ENCODE measurements around the gene DGKI. TPM values are rescaled to one million over a fixed set of nuclear protein-coding genes. Genes with fewer than 3 reads are reported as not detected.

Gene DGKI
- total and polyA plus RNA-seq, 2 of the 4 experiments (the other 2 are of a cell fraction): 3.9 to 15.8 TPM

GRCh38 chr7:137839903-137840779 is 6.6 kb downstream of the DGKI start:
- Histone ChIP-seq H2AK9ac (replicated peaks; ENCODE audit: low read depth, low read length, poor library complexity) (no peak overlapping the region), H3K4ac (ENCODE audit: low read depth, low read length) (peak overlapping the region; percentile 20; the same call in 1 of the 2 replicates), H2AK5ac (ENCODE audit: low read depth, low read length) (no peak overlapping the region), H4K5ac (ENCODE audit: low read depth, low read length) (no peak overlapping the region), H3K9me1 (ENCODE audit: insufficient read depth, low read length) (no peaks in the 10 kb centered on the region), H3K27ac (ENCODE audit: insufficient read depth, low read length) (no peak overlapping the region), H3K27me3 (ENCODE audit: control insufficient read depth, insufficient read depth, low read length) (no peaks in the 10 kb centered on the region), H3K36me3 (ENCODE audit: control insufficient read depth, insufficient read depth, low read length) (no peaks in the 10 kb centered on the region; the same call in 1 of the 2 replicates), H3K14ac (replicated peaks; ENCODE audit: low read depth, low read length) (peak overlapping the region; percentile 12; the same call in 1 of the 2 replicates), H3K9ac (ENCODE audit: low read depth, low read length) (no peak overlapping the region; the same call in 1 of the 2 replicates), H2BK15ac (ENCODE audit: low read depth, low read length) (no peak overlapping the region), H2BK120ac (ENCODE audit: low read depth, low read length) (peak overlapping the region; percentile 26), H3K23ac (ENCODE audit: low read depth, low read length) (no peak overlapping the region), H2BK20ac (ENCODE audit: low read depth, low read length) (0 out of 2 replicates have a peak overlapping the region, but pooled peaks have one; percentile 31), H4K20me1 (ENCODE audit: insufficient read depth, low read length) (no peaks in the 10 kb centered on the region), H2AFZ (replicated peaks; ENCODE audit: low read length, poor library complexity) (no peak overlapping the region), H3K9me3 (ENCODE audit: control insufficient read depth, insufficient read depth, low read length) (no peaks in the 10 kb centered on the region), H3K4me1 (ENCODE audit: control insufficient read depth, insufficient read depth, low read length) (peaks cover 9% of the 10 kb centered on the region), H3K79me1 (ENCODE audit: low read depth in 1 of 2, low read length in 2 of 2) (0 out of 4 replicates have a peak, but pooled peaks cover 0 to 3% of the 10 kb centered on the region in 2 experiments), H4K8ac (ENCODE audit: low read depth in 2 of 2, low read length in 2 of 2) (no peak overlapping the region), H3K56ac (ENCODE audit: extremely low read depth, insufficient read depth, low read length) (no peak overlapping the region), H3K4me2 (ENCODE audit: low read depth, low read length) (no peak overlapping the region), H3K4me3 (ENCODE audit: insufficient read depth, low read depth, low read length) (no peak overlapping the region), H4K91ac (ENCODE audit: insufficient read depth, low read depth, low read length) (no peak overlapping the region), H2BK5ac (ENCODE audit: low read depth, low read length, poor library complexity, severe bottlenecking) (no peak overlapping the region), H3K18ac (ENCODE audit: low read depth, low read length) (no peak overlapping the region)
- ATAC-seq (ENCODE audit: low read depth) (no peak), DNase-seq (no peak)
- CTCF ChIA-PET: interaction anchor here (0.5 to 1.9 kb wide), 2 partner anchors 169 to 1103 kb away, joined by 4 to 5 read pairs; no protein-coding TSS in a partner anchor
- intact Hi-C loops (cut with micrococcal nuclease): no loop called here
- in situ Hi-C loops (cut with MboI; ENCODE audit: low sequenced_read_pairs): no loop called here
- POLR2A ChIA-PET (ENCODE audit: unreplicated experiment): interaction anchor here (0.6 kb wide), 1 partner anchor 18 kb away, joined by 3 read pairs; no protein-coding TSS in a partner anchor
- dilution Hi-C loops (cut with HindIII; ENCODE audit: low sequenced_read_pairs, unreplicated experiment): no loop called here
- BruUV-seq (replicated peaks): no TSS peak
- no CpG with 5 or more reads among the region's 6 CpGs for WGBS, 2 experiments (ENCODE audit: extremely low coverage in 2 of 2, insufficient read length in 1 of 2)
- TF ChIP-seq POLR2A (IDR thresholded peaks at IDR 0.05; ENCODE audit: low read depth, low read length) (no peak), MAFK (IDR thresholded peaks at IDR 0.05; ENCODE audit: low read depth, low read length) (no peak), RFX5 (IDR thresholded peaks at IDR 0.05; ENCODE audit: low read depth, low read length) (no peak), MXI1 (IDR thresholded peaks at IDR 0.05; ENCODE audit: borderline replicate concordance, low read depth, low read length) (no peak), ELK1 (IDR thresholded peaks at IDR 0.05; ENCODE audit: borderline replicate concordance, low read depth, low read length) (no peak), SMC3 (IDR thresholded peaks at IDR 0.05; ENCODE audit: low read depth, low read length) (no peak), USF2 (IDR thresholded peaks at IDR 0.05; ENCODE audit: low read depth, low read length) (no peak), BHLHE40 (IDR thresholded peaks at IDR 0.05; ENCODE audit: low read depth, low read length) (no peak), CTCF (conservative IDR thresholded peaks at IDR 0.05; ENCODE audit: low read depth, low read length) (no peak), CEBPB (IDR thresholded peaks at IDR 0.05; ENCODE audit: low read depth, low read length) (no peak), MAZ (IDR thresholded peaks at IDR 0.05; ENCODE audit: borderline replicate concordance, low read depth, low read length) (no peak), CHD1 (IDR thresholded peaks at IDR 0.05; ENCODE audit: low read depth, low read length) (no peak), FOS (IDR thresholded peaks at IDR 0.05; ENCODE audit: low read depth, low read length) (no peak), RAD21 (IDR thresholded peaks at IDR 0.05; ENCODE audit: low read length) (no peak)
